ENCODE measurements around the gene KCNK7.

The KCNK7 gene

GRCh38 chr11:65630215-65630614 is 34.6 kb upstream of the KCNK7 start:
- TF ChIP-seq ESRRG (CRISPR knock-in tag; IDR thresholded peaks at IDR 0.05) (no peak), PPARA (CRISPR knock-in tag; IDR thresholded peaks at IDR 0.05; ENCODE audit: borderline replicate concordance) (no peak), ARNTL (CRISPR knock-in tag; IDR thresholded peaks at IDR 0.05; ENCODE audit: borderline replicate concordance, low read depth) (no peak)
- ATAC-seq, result no peak

DNA sequence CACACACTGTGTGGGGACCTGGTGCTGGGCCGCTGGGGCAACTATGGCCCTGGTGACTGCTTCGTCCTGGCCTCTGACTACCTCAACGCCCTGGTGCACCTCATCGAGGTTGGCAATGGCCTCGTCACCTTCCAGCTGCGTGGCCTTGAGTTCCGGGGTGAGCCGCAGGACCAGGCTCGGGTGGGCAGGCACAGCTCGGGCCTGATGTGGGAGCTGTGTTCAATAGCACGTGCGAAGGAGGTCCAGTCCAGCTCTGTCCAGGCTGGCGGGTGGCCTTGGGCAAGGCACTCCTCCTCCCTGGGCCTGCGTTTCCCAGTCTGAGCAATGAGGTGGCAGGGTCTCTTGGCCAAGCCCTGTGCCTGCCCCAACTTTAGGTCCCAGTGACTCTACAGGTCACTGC is 34.0 kb upstream of the KCNK7 start:
- TF ChIP-seq SNAI2 (CRISPR knock-in tag; IDR thresholded peaks at IDR 0.05) (no peak), PPARA (CRISPR knock-in tag; IDR thresholded peaks at IDR 0.05; ENCODE audit: borderline replicate concordance) (no peak), ISL1 (CRISPR knock-in tag; IDR thresholded peaks at IDR 0.05) (no peak), ZFP3 (CRISPR knock-in tag; IDR thresholded peaks at IDR 0.05) (no peak), CSDC2 (CRISPR knock-in tag; IDR thresholded peaks at IDR 0.05) (no peak), CSRNP3 (CRISPR knock-in tag; IDR thresholded peaks at IDR 0.05) (no peak), PATZ1 (CRISPR knock-in tag; IDR thresholded peaks at IDR 0.05; ENCODE audit: borderline replicate concordance) (no peak), ARNTL (CRISPR knock-in tag; IDR thresholded peaks at IDR 0.05; ENCODE audit: borderline replicate concordance, low read depth) (no peak), TOX (CRISPR knock-in tag; IDR thresholded peaks at IDR 0.05; ENCODE audit: borderline replicate concordance) (no peak), ZC3H10 (CRISPR knock-in tag; IDR thresholded peaks at IDR 0.05) (no peak), ESRRG (CRISPR knock-in tag; IDR thresholded peaks at IDR 0.05) (no peak)
- TF ChIP-seq, protein P1, sequence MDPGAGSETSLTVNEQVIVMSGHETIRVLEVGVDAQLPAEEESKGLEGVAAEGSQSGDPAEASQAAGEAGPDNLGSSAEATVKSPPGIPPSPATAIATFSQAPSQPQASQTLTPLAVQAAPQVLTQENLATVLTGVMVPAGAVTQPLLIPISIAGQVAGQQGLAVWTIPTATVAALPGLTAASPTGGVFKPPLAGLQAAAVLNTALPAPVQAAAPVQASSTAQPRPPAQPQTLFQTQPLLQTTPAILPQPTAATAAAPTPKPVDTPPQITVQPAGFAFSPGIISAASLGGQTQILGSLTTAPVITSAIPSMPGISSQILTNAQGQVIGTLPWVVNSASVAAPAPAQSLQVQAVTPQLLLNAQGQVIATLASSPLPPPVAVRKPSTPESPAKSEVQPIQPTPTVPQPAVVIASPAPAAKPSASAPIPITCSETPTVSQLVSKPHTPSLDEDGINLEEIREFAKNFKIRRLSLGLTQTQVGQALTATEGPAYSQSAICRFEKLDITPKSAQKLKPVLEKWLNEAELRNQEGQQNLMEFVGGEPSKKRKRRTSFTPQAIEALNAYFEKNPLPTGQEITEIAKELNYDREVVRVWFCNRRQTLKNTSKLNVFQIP (CRISPR knock-in tag; IDR thresholded peaks at IDR 0.05; ENCODE audit: borderline replicate concordance, low read depth), result no peak
- TF ChIP-seq, protein P2, sequence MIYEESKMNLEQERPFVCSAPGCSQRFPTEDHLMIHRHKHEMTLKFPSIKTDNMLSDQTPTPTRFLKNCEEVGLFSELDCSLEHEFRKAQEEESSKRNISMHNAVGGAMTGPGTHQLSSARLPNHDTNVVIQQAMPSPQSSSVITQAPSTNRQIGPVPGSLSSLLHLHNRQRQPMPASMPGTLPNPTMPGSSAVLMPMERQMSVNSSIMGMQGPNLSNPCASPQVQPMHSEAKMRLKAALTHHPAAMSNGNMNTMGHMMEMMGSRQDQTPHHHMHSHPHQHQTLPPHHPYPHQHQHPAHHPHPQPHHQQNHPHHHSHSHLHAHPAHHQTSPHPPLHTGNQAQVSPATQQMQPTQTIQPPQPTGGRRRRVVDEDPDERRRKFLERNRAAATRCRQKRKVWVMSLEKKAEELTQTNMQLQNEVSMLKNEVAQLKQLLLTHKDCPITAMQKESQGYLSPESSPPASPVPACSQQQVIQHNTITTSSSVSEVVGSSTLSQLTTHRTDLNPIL (CRISPR knock-in tag; IDR thresholded peaks at IDR 0.05; ENCODE audit: low read depth), result no peak
- ATAC-seq, result no peak

- ATAC-seq, result no peak
These were observed 31.6 kb upstream of the KCNK7 start for GRCh38 chr11:65627202-65627601.

More at GRCh38 chr11:65627202-65627601, 31.6 kb upstream of the KCNK7 start:
- TF ChIP-seq GLIS3 (CRISPR knock-in tag; IDR thresholded peaks at IDR 0.05) (no peak), TSHZ2 (CRISPR knock-in tag; IDR thresholded peaks at IDR 0.05) (no peak), ARNTL (CRISPR knock-in tag; IDR thresholded peaks at IDR 0.05; ENCODE audit: borderline replicate concordance, low read depth) (no peak)

Measured in SK-N-SH treated with all-trans-retinoic acid at 6 μM for 48 hours (cell line).